Endothelial cell of hepatic sinusoid (primary cell): ENCODE data around the gene GRK1.

Experiments
- in situ Hi-C: cut with HindIII; loops from 2 replicates; pipeline ENCODE4 v1.10.0; 2017; ENCODE audit warnings: low sequenced_read_pairs

The GRK1 gene

DNA sequence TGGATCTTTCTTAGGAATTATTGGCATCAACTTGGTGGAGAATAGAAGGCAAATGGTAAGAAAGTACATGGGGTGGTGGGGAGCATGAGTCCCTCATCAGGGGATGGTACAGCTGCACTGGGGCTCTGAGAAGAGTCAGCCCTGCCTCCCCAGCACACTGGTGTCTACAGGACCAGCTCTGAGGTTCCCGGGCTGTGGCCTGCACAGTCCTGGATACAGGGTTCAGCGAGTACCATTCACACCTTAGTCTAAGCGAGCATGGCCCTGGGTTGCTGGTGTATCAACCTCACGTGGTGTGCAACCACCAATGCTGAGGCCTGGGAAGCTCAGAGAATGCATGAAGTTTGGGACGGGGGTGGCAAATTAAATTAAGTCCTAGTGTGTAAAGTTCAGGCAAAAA, 102.1 kb downstream of the GRK1 start:
- in situ Hi-C loops = loop anchor here (5.0 kb wide), 1 partner anchor 33 kb away; no protein-coding TSS in a partner anchor

DNA sequence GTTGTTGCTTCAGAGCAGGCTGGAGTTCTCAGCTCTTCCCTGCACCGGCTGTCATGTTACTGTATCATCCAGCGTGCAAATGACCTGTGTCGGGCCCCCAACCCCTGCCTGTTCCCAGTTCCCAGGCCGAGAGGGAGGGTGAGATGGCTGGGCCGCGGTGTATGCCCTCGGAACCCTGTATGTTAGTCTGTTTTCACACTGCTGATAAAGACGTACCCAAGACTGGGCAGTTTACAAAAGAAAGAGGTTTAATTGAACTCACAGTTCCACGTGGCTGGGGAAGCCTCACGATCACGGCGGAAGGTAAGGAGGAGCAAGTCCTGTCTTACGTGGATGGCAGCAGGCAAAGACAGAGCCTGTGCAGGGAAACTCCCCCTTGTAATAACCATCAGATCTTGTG, 102.9 kb downstream of the GRK1 start:
- in situ Hi-C loops = loop anchor here (5.0 kb wide), 1 partner anchor 32 kb away; no protein-coding TSS in a partner anchor

DNA sequence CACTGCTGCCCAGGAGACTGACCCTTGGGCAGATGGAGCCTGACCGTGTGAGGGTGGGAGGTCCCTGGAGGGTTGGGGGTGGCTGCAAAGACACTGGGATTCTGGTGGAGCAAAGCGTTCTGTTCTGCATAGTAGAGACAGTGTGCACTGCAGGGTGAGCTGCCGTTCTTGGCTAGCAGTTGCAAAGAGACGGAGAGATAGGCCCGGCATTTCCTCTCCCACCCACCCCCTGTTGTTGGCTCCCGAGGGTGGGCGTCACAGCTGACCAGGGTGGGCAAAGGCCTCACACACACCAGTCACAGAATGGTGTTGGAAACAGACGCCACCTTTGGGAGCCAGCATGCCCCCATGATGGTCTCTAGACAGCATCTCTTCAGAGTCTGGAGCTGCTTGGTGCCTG, 103.4 kb downstream of the GRK1 start:
- in situ Hi-C loops = no loop called here

DNA sequence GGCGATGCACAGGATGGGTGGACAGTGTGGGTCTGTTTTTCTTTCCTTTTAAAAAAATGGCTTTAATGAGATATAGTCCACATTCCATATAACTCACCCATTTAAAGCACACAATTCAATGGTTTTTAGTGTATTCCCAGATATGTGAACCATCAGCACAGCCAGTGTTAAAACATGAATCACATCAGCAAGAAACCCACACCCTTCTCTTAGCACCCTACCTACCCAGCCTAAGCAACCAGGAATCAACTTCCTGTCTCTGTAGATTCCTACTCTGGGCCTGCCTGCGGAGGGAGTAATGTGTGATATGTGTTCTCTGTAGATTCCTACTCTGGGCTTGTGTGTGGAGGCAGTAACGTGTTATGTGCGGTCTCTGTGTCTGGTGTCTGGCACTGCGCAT, 103.9 kb downstream of the GRK1 start:
- in situ Hi-C loops = no loop called here

DNA sequence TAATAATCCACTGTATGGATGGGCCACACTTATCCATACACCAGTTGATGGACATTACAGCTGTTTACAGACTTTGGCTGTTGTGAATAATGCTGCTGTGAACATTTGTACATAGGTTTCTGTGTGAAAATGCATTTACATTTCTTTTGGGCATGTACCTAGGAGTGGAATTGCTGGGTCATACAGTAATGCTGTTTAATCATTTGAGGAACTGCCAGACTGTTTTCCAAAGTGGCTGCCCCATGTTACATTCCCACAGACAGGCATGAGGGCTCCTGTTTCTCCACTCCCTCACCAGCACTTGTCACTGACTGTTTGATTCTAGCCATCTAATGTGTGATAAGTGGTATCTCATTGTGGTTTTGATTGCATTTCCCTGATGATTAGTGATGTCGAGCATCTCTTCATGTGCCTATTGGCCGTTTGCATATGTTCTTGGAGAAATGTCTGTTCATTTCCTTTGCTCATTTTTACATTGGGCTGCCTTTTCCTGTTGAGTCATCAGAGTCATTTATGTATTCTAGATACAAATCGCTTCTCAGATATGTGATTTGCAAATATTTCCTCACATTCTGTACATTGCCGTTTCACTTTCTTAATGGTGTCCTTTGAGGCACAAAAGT, 104.8 kb downstream of the GRK1 start:
- in situ Hi-C loops = no loop called here

DNA sequence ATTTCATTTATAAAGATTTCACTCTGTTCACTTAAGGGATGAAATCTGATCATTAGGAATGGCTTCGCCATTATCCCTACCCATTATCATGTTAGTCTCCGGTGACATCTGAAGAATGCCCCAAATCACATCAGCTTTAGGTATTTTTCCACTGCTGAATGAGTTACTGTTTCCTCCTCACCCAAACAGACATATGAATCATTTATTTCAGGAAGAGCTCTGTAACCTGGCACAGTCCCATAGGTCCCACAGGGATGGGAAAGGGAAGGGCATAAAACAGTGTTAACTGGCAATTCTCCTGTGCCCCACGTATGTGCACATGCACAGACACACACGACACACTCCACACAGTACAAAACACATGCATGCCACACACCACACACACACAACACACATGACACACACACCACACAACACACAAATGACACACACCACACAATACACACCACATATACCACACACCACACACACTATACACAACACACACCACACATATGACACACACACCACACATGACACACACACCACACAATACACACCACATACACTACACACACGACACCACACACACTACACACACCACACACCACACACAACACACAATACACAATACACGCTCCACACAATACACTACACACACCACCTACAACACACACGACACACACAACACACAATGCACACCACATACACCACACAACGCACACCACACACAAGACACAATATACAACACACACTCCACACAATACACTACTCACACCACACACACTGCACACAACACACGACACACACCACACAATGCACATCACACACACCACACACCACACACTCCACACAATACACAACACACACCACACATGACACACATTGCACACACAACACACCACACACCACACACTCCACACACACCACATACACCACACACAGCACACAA, 107.4 kb downstream of the GRK1 start:
- in situ Hi-C loops = no loop called here

DNA sequence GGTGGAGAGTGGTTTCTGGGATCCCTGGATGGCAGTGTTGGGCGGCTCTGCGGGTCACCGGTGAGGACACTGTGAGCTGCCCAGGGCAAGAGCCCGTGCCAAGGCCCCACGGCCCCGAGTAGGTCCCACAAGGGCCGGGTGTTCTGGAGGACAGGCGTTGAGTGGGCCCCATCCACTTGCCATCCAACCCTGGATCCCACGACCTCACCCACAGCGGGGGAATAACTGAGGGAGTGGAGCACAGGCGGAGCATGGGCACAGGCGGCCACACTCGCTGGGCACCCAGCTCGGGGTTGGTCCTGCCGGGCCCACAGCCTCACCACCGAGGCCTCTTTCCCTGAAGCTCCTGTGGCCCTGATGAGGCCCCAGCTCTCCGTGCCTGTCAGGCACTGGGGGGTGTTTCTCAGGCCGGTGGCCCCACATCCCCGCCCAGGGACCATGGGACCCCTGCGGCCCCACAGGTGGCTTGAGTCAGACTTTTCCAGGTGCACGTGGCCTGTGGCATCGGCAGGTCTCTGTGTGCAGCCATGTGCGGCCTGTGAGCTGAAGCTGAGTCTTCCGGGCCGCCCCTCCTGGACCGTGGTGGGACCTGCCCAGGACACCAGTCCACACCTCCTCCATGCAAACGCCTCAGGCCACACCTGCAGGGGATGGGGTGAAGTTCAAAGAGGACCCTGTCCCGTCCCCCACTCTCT, 108.6 kb downstream of the GRK1 start:
- in situ Hi-C loops = no loop called here

DNA sequence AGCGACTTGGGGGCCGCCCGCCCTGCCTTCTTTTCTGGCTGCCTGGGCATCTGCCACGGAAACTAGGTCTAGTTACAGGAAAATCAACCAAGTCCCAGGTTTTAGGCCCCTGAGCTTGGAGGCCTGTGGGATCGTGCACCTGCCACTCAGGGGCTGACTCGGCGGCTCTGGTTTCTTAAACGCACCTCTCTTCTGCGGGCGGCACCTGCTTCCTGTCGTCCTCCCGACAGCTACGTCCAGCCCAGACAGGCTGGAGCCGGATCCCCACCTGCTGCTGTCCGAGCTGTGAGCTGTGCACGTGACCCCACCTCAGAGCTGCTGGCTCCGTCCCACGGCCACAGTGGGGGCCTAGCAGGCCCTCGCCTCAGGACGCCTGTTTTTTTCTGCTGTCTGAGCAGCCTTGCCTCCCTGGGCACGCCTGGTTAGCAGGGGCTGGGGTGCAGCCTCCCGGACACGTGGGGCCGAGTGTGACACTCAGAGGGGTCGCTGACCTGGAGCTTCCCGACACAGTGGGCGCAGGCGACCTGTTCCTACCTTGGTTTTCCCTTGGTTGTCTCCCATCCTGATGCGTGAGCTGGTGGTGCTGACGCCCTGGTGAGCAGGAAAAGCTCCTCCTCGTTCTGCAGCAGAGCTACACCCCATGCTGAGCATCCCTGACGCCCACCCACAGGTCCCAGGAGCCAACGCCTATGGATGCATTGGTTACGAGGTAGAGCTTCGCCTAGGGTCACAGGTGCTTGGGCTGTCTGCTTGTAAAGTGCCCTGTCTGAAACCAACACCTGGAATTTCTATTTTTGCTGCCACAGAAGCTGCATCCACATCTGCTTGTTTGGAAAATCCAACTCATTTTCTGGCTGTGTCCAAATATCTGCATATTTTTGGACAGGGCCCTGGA, 109.5 kb downstream of the GRK1 start:
- in situ Hi-C loops = no loop called here

DNA sequence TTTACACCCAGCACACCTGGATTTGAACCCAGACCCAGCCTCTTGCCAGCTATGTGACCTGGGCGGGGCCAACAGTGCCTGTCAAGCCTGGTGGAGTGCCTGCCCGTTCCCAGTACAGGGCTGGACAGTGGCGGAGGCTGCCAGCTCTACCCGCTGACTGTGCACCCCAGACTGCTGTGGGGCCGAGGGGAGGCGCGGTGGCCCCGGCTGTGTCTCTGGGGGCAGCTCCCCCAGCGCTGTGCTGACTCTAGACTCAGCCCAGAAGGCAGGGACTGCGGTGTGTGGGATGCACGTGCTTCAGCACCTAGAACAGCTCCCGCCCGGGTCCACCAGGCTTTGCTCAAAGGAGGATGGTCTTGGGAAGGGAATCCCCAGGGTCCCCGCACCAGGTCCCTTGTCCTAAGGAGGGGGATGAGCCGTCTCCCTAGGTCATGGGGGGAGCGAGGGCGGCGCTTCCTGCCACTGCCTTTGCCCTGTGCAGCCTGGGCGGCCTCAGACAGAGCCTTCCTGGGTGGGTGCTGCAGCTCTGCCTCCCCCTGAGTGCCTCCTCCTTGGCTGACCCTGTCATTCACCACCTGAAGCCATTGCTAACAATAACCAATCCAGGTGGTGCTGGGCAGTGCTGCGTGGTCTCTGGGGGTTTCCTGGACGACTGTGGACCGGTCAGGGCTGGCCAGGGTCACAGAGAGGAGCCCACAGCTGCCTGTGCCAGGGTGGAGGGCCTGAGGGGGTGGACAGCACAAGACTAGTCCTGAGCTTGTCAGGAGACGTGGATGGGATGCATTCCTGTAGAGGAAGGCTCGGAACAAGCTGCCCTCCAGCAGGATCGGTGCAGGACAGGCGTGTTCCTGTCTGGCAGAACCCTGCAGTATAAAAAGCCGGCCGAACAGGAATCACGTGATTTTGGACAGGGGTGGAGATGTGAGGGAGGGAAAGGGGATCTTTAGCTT, 110.6 kb downstream of the GRK1 start:
- in situ Hi-C loops = no loop called here

DNA sequence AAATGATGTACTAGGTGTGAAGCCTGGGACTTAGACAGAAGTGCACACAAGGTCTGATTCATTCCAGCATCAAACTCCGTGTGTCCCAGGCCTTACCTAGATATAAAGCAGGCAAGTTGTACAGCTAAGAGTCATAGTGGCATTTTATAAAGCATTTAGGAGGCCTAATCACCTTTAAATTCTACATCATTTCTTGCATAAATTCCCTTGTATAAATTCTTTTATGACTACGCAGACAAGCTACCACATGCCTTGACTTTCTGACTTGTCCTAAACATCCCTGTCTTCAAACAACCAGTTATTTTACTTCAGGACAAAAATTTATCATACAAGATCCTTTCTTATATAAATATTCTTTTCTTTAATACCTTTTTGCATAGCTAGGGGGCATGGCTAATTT, 114.6 kb downstream of the GRK1 start:
- in situ Hi-C loops = no loop called here

DNA sequence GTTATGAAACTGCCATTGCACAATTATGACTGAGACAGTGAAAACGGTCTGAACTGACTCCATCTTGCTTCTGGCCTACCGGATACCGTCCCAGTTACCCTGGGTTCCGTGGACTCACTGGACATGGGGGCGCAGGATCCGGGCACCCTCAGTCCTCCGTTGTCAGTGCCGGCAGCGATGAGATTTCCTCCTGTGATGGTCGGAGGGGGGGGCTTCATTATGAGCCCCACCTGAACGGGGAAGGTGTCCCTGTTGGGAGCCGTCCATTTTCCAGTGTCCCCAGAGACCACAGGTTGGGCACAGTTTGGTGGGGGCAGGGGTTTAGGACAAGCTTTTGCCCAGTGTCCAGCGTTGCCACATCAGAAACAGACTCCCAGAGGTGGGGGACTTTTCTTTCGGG, 115.5 kb downstream of the GRK1 start:
- in situ Hi-C loops = no loop called here

DNA sequence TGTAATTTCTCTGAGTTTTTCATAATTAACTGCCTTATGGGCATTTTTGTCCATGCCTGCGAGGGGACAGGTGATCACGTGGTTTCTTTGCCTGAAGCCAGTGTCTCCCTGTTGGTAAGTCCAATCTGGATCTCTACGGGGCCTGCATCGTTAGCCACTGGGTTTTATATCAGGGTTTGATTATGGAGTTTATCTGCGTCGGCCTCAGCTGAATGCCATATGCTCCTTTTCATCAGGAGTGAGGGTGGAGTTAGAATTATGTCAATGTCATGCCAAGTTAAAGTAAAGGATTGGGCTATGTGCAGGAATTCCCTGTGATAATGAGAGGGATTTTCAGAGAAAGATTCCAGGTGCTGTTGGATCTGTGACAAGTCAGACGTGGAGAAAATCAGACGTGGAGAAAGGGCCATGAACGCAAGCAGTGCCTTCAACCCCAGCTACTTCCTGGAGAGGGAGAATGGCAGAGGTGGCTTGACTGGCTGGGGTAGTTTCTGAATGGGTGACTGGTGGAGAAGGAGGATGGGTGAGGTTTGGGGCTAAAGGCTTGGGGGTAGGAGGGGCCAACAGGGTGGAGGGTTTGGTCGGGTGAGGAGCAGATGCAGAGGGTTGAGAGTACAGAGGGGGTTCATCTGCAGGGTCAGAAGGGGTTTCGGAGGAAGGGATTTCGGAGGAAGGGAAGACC, 116.3 kb downstream of the GRK1 start:
- in situ Hi-C loops = no loop called here

DNA sequence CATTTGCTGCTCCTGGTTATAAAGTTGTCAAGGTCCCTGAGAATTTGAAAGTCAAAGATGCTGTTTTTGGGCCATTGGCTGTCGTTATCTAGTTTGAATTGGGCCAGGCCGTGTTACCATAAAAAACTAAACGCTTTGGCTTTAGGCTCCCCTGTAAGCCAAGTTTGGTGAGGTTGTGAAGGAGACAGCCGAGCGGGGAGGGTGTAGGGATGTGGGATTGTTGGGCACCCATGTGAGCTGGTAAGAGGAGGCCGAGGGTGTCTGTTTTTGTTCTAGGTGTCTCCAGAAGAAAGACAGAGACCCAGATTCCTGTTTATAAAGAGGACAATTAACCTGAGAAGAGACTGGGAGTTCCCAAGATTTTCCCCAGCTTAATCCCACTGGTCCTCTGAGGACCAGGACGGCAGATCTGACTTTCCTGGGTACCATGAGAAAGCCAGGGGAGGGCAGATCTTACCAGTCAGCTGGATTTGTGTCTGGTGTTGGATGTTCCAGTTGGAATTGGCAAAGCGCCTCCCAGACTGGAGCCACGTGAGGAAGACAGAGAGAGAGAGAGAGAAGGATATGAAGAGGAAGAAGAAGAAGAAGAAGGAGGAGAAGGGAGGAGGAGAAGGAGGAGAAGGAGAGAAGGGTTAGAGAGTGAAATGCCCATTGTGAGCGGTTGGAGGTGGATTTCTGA, 117.1 kb downstream of the GRK1 start:
- in situ Hi-C loops = no loop called here

DNA sequence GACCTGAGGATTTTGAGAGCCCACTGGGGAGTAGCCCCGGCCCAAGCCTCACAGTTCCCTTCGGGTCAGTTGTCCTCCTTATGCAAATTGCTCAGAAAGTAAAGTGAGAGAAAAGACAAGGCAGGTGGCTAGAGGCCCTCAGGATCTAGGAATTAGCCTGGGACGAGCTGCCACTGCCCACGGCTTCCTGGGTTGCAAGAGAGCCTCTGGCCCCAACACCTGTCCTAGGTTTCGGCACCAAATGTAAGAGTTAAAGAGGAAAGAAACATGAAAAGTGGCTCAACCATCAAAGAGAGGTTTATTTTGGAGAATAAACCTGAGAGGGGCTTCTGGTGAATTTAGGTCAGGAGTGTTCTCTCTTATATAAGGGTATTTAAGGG, 117.6 kb downstream of the GRK1 start:
- in situ Hi-C loops = no loop called here

DNA sequence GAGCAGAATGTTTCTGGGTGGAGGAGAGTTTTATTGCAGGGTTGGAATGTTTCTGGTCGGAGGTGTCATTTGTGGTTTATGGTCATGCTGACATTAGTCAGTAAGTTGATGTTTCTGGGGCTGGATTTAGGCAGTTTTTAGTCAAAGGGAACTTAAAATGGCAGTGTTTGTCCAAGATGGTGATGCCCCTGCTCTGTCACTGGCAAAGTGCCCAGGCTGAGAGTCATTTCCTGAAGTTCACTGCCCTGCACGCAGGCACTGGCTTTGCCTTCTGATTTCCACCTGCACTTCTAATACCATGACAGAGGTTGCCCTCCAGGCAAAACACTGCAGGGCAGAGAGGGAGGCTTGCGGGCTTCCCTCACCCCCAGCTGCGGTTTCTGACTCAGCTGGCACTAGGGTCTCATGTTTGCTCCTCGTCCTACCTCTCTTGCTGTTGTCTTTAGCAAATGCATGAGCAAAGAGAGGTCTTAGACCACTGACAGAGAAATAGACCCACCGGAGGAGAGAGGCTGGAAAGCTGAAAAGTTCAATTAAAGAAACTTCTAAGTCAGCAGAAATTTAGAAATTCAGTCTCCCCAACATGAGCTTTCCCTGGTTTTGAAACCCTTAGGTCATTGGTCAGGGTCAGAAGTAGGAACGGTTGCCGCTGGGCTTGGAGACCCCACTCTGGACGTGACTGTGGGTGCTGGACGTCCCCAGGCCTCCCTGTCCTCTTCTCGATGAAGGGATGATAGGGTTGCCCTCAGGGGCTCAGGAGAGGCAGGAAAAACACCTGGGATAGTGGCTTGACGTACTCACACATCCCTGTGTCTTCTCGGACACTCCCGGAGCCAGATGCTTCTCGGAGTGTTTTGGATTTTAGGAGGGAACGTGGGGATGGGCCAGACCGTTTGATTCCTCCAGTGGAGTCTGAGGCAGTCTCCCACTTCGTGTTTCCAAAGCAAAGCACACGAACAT, 118.3 kb downstream of the GRK1 start:
- in situ Hi-C loops = no loop called here

DNA sequence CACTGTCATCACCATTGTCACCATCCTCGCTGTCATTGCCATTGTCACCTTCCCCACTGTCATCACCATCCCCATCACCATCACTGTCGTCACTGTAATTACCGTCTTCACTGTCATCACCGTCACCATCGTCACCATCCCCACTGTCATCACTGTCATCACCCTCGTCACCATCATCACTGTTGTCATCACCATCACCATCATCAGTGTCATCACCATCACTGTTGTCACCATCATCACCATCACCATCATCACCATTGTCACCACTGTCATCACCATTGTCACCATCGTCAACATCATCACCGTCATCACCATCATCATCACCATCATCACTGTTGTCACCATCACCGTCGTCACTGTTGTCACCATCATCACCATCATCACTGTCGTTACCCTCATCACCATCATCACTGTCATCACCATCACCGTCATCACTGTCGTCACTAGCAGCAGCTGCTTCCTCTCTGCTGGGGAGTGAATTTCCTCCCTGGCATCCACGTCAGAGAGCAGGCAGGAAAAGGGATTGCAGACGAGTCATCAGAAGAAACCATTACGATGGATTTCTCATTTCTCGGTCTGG, 119.3 kb downstream of the GRK1 start:
- in situ Hi-C loops = no loop called here
